T-helper 9 cell (primary cell): ENCODE data around the gene UQCC5.

Experiments
- DNase-seq: peaks from one replicate; pipeline ENCODE4 v3.0.0-alpha.2; 2020

UQCC5 gene

DNA sequence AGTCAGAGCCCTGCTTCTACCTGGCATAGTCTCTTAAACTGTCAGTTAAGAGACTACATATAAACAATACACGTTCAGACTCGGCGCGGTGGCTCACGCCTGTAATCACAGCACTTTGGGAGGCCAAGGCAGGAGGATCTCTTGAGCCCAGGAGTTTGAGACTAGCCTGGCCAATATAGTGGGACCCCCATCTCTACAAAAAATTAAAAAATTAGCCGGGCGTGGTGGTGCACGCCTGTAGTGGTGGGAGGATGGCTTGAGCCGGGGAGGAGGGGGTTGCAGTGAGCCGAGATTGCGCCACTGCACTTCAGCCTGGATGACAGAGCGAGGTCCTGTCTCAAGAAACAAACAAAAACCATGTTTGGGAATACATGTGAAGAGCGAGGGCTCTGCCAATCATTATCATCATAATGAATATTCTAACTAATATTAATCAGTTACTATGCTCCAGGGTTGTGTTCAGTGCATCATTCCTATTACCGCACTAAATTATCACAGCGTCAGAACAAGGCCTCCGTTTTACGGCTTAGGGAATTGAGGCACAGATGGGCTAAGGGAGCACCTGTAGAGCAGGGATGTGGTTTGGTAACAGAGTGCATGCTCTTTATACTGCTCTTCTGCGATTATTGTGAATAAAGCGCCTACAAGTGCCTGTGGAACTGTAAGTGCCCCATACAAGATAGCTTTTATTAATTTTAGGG, 844 bp upstream of the UQCC5 start:
- DNase-seq: no peak

DNA sequence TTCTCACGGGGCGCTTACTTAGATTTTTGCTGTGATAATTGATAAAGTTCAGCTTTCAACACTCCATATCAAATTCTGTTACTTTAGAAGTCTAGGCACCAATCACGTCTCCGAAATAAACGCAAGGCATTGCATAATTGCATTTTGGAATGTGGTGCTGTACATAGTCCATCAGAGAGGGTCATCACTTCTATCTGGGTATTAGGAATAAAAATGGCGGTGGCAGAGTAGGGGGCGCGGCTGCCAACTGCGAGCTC, 365 bp upstream of the UQCC5 start:
- DNase-seq: no peak

DNA sequence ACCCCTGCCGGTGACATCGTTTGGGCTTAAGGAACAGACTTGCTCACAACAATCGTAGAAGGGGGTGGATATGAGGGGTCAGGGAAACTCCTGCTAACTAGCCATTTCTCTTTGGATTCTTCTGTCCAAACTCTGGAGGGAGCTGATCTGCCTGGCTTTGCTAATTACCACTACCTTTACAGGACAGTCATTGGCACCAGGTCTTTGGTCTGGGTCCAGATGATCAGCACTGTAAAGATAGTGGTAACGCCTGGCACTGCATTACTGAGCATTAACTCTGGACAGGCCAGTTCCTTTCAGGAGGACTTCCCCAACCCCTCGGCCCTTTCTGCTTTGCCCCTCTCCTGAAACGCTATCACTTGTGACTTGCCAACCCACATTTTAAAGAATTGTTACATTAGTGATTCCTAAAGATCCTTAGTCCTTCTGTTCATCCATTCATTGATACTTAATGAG, 788 bp downstream of the UQCC5 start:
- DNase-seq: no peak

DNA sequence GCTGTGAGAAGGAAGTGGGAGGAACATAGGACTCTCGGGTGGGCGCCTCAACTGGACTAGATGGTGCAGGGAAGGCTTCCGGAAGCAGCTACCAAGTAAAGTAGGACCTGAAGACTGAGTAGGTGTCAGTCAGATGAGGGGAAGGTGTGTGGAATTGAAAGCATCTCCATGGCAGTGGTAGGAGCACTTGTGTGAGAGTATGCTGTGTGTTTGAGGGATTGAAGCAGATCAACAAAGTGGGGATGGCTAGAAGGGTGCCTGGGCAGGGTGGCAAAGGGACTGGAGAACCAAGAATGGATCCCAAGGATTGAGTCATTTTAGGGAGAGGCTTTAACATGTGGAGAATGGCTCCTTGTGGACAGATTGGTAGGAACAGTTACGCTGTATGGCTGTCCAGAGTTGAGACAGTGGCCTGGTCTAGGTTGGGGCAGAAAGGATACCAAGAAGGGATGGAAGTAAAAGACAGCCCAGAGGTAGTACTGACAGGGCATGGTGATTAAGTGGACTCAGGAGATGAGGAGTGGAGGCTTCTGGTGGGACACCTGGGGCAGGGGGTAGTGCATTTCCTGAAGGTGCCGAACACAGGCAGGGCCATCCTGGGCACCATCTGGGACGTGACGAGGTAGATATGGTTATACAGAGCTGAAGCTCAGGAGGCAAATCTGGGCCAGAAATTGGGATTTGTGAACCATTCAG, 1.5 kb downstream of the UQCC5 start:
- no peak for DNase-seq

DNA sequence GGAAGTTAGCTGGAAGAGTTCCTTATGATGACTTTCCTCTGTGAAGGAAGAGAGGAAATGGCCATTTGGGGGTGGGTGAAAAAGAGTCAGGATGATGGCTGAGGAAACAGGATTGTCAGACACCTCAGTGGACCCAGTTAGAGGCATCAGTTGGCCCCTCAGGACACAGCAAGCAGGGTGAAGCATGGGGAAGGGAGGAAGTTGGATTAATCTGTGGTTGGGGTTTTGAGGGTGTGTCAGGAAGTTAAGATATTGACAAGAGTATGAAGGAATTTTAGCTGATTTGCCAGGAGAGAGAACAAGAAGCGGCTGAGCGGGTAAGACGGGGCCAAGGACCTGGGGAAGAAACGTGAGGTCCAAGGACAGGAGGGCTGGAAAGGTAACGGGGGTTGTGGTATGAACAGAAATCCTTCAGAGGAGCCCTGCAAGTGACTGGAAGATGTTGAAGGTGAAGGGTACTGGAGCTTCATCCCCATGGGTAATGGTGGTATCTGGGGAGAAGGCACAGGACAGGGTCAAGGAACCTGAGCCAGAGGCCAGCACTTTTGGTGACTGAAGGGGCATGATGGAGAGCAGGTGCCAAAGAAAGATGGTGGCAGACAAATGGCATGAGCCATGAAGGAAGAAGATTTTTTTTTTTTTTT, 2.7 kb downstream of the UQCC5 start:
- DNase-seq: no peak

DNA sequence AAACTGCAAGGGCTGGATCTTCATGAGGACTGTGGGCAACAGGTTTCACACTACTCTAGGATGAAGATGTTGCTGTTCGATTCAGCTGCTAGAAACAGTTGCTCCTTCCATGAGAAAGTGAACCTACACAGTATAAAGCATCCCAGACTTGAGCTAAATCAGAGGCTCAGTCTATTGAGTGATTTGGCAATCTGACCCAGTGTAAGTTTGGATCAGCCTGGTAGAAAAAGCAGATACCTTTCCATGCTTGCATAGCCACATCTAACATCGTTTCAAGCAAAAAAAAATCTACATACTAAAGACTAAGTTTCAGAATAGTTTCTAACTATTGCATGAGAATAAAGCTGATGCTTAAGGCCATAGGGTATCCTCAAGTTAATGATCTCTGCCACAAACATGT, 4.6 kb downstream of the UQCC5 start:
- DNase-seq: no peak

DNA sequence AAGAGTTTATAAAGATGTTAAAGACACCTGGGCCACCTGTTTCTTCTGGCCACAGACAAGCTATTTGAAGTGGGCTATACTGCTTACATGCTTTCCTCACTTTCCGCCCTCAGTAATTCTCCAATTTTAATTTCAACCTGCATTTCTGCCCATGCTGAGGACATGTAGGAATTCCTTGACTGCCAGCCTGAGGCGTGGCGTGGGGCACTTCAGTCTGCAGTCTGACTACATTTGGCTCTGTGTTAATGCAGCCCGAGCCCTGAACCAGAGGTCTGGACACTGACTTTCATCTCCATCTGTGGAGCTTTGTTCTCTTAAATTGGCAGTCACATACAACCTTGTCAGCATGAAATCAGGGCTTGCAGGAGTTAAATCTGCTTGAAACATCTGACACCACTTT, 8.5 kb downstream of the UQCC5 start:
- DNase-seq: no peak

DNA sequence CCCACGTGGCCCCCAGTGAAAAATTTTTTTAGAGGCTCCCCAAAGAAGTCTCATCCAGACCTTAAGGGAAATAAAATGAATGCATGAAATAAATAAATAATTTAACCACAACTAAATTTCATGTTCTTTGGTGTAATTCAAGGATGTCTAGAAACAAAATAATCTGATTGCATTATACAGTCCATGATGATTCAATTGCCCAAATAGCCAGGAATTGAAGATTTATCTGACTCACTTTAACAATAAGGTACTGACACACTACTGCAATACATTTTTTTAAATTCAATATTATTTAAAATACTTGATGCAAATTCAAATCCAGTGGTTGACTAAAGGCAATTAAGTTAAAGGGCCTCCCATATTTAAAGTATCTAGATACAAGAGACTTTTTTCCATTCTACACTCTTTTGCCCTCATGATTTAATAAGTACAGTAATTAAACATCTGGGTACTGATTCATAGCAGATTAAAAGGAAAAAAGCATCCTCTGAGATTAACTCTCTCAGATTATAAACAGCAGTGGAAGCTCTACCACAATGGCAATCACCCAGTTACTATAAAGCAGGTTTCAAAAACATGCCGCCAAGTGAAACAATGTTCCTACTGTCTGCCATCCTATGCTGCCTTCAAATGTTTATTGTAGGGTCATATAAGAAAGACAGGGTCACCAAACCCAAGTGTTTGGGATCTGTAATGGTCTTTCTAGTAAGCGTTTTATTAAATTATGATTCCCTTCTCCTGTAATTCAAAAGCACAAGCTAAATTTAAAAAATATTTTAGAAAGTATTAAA, 9.9 kb downstream of the UQCC5 start:
- no peak for DNase-seq

DNA sequence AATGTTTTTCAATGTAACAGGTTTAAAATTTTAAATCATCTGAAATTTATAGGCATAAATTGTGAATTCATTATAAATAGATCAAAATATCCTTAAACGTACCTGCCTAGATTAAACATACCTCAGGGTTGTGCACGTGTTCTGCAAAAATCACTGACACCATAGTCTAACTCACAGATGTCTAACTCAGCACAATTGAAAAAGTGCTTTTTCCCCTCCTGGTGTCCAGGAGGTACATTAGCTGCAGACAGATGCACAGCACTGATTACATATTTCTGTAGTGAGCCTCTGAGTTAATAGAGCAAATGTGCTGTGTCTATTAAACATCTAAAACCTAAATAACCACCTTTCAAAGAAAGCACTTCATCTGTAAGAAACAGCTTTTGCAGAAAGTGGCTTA, 10.7 kb downstream of the UQCC5 start:
- no peak for DNase-seq

DNA sequence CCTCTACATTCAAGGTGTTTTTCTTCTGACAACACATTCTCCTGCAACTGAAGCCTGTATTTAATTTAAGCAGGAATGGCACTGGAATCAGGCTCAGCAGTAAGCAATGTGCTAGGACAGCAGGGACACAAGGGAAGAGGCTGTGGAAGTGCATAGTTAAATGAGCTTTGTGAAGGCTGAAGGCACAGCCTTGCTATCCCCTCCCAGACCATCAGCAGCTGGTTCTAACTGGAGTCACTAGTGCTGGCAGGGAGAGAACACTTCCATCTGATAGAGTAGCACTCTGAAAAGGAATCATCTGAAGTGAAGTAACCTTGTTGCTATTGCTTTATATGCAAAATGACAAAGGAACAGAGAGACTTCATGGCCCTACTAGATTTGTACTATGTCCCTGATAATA, 14.7 kb downstream of the UQCC5 start:
- no peak for DNase-seq

DNA sequence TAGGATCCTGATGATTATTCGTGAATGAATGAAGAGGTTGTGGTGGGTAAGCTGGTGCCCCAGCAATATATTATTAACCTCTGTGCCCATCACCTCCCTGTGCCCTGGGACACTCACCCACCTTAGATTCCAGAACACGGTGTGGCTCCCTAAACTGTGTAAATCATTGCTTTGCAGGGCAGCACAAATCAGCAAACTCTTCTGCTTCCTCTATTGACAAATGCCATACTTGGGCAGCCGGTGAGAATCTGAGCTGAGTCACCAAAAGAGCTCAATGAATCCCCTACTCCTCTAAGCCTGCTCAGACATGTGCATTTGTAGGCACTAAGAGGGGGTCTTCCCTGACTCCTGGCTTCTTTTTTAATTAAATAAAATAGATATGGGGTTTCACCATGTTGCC, 15.7 kb downstream of the UQCC5 start:
- no peak for DNase-seq

DNA sequence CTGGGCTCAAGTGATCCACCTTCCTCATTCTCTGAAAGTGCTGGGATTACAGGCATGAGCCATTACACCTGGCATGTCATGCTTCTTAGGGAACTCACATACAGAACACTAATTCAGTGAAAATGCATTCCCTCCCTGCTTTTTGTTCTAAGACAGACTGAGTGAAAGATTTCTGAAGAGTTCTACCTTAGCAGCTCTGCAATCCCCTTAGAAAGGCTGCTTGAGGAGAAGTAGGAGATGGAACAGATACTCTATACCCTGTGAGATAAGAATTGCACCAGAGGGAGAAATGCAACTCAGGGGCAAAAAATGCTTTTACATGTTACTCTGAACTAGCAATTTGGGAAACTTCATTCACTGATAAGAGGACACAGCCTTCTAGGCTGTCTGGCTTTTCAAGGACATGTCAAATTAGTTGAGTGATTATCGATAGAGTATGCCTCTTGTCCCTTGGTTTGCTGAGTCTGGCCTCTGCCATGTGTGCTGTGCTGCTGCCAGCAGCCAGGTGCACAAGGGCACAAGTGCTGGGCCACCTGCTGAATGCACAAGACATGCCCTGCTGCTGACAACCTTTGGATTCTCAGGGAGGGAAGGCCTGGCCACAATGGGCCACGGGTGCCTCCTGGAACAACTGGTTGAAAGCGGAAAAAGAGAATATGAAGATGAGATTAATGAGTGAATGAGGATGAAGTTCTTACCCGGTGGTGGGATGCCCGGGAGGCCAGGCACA, 17.8 kb downstream of the UQCC5 start:
- no peak for DNase-seq

DNA sequence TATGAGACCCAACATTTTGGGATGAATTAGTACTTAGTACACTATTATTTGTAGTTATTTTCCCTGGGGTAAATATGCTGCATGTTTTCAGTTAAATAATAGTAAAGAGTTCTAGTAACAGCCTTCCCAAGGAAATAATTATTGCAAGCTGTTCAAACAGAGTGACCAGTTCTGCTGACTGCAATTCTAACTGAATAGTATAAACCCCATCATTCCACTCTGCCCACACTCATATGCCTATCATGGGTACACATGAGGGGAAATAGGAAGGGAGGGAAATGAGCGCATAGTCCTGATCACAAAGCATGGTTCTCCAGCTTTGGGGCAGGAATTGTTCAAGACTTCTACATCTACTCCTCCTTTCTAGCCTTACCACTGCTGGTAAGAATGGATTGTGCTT, 18.7 kb downstream of the UQCC5 start:
- DNase-seq: no peak

DNA sequence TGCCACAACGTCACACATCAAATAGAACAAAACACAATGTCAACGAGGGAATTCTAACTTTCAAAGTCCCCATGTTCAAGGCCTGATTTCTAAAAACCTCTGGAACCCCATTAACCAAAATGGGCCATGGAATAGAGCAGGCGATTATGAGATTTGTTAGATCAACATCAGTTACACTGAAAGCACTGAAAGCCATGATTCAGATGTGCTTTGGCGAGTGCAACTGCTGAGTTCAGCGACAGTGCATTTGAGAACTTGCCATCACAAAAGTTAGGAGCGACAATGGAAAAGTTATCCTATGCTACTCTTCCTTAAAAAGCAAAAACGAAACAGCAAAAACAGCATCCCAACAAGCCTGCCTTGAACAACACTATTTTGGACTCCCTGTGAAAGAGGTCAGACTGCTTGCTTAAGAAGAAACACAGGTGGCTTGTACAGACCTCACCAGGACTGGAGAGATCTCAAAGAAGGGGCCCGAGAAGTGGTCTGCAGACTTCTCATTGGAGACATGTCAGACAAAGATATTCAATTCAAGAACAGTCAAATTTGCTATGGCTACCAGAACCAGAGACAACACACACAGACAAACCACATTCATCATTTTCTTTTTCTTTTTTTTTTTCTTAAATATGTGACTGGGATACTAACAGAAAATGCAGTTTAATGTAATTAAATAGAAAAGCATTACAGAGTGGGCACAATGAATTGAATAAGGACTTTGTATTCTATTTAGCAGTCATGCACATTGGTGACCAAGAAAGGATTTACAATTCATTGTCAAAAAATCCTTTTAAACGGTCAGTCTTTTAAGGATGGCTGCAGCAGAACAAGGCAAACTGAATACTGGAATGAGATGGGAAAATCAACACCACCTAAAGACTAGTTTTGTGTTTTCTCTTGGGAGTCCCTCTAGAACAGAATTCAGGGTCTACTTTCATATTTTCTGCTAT, 20.9 kb downstream of the UQCC5 start:
- DNase-seq: no peak

DNA sequence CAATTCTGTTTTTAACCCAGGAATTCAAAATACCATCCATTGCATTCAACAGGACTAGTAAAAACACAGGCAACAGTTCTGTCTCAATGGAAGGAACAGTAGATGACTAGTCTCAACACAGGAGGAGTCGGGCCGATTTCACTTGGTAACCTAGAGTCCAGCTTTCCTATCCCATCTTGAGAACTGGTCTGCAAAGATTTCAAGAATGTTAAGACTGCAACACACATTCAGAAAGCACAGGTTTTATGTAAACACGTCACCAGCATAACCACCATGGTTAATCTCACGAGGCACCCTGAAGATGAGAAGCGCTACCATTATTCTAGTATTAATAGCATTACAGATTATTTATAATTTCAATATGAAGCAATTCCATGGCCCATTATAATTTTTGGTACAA, 22.0 kb downstream of the UQCC5 start:
- no peak for DNase-seq

DNA sequence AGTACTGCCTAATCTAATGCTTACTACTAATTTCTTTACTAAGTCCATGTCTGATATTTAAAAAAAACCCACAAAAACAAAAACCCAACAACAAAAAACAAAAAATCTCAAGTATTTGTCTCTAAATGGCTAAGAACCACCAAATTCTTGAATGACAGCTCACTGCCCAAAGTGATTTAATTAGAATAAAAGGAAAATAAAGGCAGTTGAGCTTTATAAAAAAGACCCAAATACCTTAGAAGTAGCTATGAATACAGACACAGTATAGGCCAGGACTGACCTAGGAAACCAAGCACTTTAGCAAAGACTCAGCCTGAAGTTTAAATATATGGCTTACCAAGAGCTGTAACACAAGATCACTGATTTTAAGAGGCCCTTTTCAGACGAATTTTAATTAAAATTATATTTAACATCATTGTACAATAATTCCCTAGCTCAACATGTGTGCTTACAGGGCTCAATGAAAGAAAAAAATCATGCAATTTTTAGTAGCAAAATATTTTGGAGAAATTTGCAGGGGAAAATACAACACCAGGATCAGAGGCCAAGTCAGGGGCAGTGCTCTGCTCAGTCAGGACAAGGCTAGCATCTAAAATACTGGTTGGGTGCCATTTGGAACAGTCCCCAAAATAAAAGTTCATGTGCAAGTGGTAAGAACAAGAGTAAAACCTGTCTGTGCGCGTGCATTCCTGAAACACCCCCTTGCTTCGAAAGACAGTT, 24.8 kb downstream of the UQCC5 start:
- DNase-seq: no peak

DNA sequence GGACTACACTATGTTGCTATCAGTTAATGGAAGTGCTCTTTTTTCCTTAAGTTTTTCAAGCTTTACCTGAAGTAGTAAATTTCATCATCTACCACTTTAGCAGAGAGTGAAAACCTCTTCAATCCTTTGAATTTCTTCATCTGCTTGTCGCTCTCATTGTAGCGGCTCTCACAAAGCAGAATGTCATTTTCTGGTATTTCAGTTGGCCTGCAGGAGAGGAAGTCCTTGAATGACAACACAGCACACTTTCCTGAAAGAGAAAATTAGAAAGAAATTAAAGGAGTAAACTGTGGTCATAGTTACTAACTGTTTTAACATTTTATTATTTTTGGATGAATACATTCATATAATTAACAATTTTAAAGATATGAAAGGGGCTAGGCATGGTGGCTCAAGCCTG, 27.6 kb downstream of the UQCC5 start:
- no peak for DNase-seq

DNA sequence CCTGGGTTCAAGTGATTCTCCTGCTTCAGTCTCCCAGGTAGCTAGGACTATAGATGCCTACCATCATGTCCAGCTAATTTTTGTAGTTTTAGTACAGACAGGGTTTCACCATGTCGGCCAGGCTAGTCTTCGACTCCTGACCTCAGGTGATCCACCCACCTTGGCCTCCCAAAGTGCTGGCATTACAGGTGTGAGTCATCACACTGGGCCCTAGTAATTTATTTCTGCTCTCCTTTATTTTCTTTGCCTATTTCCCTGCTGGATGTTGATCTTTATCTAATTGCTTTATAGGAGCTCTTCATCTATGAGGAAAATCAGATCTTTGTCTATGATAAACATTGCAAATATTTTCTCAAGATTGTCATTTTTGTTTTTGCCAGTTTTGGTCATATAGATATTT, 31.7 kb downstream of the UQCC5 start:
- DNase-seq: no peak

DNA sequence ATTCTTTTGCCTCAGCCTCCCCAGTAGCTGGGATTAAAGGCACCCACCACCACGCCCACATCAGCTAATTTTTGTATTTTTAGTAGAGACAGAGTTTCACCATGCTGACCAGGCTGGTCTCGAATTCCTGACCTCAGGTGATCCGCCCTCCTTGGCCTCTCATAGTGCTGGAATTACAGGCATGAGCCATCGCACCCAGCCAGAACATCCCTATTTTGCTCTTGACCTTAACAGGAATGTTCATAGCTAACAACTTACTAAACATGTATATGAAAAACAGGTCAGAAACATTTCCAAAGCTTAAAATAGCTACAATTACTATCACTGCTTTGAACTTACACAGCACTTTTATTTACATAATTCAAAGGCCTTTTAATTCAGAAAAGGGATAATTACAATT, 33.7 kb downstream of the UQCC5 start:
- DNase-seq: no peak

DNA sequence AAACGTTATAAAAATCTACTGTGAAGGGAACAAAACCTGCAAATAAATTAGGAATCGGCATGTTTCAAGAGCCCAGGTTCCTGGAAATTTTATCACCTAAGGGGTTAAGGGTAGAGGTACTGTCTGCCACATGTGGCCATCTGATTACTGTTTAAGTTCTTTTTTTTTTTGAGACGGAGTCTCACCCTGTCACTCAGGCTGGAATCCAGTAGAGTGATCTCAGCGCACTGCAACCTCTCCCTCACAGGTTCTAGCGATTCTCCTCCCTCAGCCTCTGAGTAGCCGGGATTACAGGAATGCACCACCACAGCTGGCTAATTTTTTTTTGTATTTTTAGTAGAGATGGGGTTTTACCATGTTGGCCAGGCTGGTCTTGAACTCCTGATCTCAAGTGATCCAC, 35.8 kb downstream of the UQCC5 start:
- no peak for DNase-seq
